IPS-18c (cell line): ENCODE data around the gene METTL13.

ENCODE experiments used
- H3K4me3 ChIP-seq: 2 replicates; pipeline ENCODE4 v1.7.0; 2013; ENCODE audit warnings: low read depth, mild to moderate bottlenecking, low read length, moderate library complexity; ENCODE audit not compliant: insufficient read depth
- H3K9me3 ChIP-seq: one replicate; pipeline ENCODE4 v1.6.1; 2013; ENCODE audit warnings: mild to moderate bottlenecking, low read length, moderate library complexity; ENCODE audit not compliant: control insufficient read depth, insufficient read depth

METTL13 gene

DNA sequence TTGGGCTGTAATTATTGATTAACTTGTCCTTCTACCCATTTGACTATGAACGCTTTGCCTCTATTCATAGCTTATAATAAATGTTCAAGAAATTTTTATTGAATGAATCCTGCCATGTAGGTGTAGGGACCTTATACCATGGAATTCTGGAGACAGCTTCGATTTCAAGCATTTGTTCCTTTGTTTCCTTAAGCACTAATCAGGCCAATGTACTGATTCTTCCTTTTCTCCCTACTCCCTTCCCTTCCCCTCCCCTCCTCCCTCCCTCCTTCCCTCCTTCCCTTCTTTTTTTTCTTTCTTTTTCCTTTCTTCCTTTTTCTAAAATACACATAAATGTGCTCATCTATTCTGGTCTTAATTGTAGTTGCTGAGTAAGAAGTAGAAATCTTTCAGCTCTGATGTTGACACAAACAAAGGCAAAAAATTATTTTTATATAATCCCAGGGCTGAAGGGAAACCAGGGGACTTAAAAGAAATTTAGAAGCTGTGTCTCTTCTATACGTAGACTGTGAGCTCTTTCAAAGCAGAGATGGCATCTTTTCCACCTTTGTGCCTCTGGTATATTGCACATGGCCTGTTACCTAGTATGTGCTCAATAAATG lies 34.9 kb downstream of the METTL13 start:
- Histone ChIP-seq H3K4me3 (no peak overlapping the region), H3K9me3 (no peaks in the 10 kb centered on the region)

- no peak overlapping the region for H3K4me3 ChIP-seq
- H3K9me3 ChIP-seq: no peaks in the 10 kb centered on the region
Observed at GRCh38 chr1:171817511-171818265, 36.2 kb downstream of the METTL13 start.

DNA sequence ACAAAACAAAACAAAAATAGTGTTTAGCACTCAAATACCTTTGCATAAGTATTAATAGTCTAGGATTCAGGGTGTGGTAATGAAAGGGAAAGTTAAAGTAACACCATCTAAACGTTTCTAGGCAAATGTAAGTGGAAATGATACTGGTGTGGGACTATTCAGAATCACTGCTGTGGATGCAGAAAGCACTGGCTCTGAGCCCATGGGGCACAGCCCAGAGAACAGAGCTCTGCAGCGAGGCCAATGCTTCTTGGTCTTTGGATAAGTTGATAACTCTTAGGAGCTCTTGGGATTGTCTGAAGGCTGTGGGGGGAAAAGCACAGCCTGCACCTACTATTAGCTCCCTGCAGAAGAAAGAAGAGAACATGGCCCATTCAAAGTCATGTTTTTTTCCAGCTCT lies 38.5 kb downstream of the METTL13 start:
- H3K4me3 ChIP-seq: no peak overlapping the region
- H3K9me3 ChIP-seq: no peaks in the 10 kb centered on the region

- H3K9me3 ChIP-seq: peaks cover 8% of the 10 kb centered on the region
- no peak overlapping the region for H3K4me3 ChIP-seq
Observed at GRCh38 chr1:171826973-171827372, 45.5 kb downstream of the METTL13 start.

GRCh38 chr1:171828794-171829193 lies 47.3 kb downstream of the METTL13 start:
- Histone ChIP-seq H3K4me3 (no peak overlapping the region), H3K9me3 (peaks cover 8% of the 10 kb centered on the region)

DNA sequence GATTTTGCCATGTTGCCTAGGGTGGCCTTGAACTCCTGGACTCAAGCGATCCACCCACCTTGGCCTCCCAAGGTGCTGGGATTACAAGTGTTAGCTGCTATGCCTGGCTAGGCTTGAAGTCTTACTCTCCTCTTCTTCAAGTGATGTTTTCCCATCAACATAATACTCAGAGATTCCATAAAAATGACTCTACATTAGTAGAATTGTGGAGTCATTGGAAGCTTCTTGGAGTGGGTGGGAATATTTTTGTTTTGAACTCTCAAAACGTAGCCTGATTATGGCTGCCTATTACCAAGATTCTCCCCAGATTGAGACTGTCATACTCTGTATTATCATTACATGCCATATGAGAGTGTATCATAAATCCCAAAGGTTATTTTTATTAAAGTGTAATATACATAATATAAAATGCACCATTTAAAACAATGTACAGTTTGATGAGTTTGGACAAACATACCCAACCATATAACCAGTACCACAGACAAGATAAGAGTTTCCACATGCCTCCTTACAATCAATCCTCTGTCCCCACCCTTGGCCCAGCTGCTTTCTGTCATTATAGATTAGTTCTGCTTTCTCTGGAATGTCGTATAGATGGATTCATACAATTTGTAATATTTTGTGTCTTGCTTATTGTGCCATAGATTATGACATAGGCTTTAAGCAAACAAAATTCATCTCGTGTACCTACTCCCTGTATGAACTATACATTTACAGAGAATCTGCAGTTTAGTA lies 51.8 kb downstream of the METTL13 start:
- no peak overlapping the region for H3K4me3 ChIP-seq
- H3K9me3 ChIP-seq: no peaks in the 10 kb centered on the region

- Histone ChIP-seq H3K4me3 (no peak overlapping the region), H3K9me3 (no peaks in the 10 kb centered on the region)
Observed at GRCh38 chr1:171834821-171835220, 53.4 kb downstream of the METTL13 start.

DNA sequence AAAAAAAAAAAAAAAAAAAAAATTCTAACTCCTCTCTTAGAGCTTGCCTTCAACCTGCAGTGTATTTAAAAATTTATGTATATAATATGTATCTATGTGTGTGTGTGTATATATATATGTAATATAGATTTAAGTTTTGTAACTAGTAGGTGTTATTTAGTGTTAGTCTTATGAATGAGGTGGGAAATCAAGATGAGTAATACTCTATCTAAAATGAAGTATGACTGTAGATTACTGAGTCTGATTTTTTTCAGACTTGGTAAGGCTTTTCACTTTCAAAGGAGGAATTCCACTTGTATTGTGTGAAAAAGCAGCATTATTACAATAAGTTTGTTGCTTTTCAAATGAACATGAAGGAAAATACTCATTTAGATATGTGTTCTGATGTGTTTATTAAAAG lies 54.4 kb downstream of the METTL13 start:
- Histone ChIP-seq H3K4me3 (no peak overlapping the region), H3K9me3 (no peaks in the 10 kb centered on the region)

DNA sequence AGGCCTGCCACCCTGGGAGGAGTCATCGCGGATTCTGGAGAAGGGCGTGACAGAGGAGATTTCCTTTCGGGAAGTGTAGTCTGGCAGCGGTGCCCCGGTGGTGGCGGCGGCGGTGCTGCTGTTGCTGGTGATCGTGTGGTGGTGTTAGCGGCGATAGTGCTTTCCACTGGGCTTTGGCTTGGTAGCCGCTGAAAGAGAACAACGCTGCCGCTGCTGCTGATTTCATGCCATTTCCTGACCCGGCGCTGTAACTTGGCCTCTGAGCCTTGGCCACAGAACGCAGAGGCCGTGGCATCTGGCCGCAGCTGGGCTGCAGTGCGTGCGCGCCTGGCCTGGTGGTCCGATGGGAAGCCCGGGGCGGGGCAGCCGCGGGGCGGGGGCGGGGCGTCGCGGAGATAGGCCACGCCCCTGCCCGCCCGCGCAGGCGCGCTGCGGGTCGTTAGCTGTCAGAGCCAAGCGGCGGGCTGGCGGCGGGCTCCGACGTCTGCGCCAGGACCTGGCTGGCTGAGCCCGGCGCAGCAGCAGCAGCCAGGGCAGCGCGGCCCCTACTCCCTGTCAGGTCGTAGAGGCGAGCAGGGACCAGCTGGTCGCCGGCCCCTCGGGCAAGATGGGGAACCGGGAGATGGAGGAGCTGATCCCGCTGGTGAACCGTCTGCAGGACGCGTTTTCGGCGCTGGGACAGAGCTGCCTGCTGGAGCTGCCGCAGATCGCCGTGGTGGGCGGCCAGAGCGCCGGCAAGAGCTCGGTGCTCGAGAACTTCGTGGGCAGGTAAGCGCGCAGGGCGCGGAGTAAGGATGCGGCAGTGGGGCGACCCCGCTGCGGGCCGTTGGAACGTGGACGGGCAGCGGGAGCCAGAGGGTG lies 59.8 kb downstream of the METTL13 start, which contains the start of gene DNM3:
Gene DNM3 (plus strand): TSS at position 449 of the 861 bp plus-strand sequence. CDS start 159 bp downstream, at position 608.
- Histone ChIP-seq H3K4me3 (peak within 1 kb of the TSS; percentile 84), H3K9me3 (no peaks in the 10 kb centered on the region)

- peak overlapping the region; percentile 82 for H3K4me3 ChIP-seq
- no peaks in the 10 kb centered on the region for H3K9me3 ChIP-seq
Observed at GRCh38 chr1:171841931-171842761, 60.7 kb downstream of the METTL13 start.

- Histone ChIP-seq H3K9me3 (no peaks in the 10 kb centered on the region), H3K4me3 (no peak overlapping the region)
Observed at GRCh38 chr1:171844381-171844780, 62.9 kb downstream of the METTL13 start.

GRCh38 chr1:171845998-171846397 lies 64.5 kb downstream of the METTL13 start:
- no peaks in the 10 kb centered on the region for H3K9me3 ChIP-seq
- H3K4me3 ChIP-seq: no peak overlapping the region
